Glomerular endothelial cell (primary cell): ENCODE data around the gene STX17. TPM values are rescaled to one million over a fixed set of nuclear protein-coding genes. Genes with fewer than 3 reads are reported as not detected.

ENCODE experiments used
- DNase-seq: peaks from one replicate; pipeline ENCODE4 v3.0.0-alpha.2; 2011; ENCODE audit warnings: low read depth, low spot score; ENCODE audit errors: extremely low read depth
- total RNA-seq: library from RNA; depleted of rRNA; stranded (reverse); fragments of >200 nt; gene quantifications from 2 replicates; pipeline ENCODE4 v1.2.3, GENCODE V29; 2015

Gene STX17
- total RNA-seq, 1 donor from 2014 or later, result 37.3 TPM

- DNase-seq, result no peak
Measured at GRCh38 chr9:99905833-99906402, 536 bp upstream of the STX17 start.

DNA sequence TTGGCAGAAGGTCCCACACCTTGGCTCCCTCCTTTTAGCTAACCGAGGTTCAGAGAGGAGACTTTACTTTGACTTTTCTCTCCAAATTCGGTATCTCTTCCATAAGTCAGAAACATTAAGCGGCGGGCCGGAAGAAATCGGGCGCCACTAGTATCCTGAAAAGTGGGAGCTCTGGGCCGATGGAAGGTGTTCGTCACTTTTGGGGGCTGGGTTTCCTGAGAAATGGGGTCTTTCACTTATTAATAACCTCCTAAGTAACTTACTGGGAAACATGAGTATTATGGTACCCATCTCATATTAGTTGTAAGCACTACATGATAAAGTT, 716 bp downstream of the STX17 start:
- no peak for DNase-seq

GRCh38 chr9:99911600-99911999, 5.1 kb downstream of the STX17 start:
- no peak for DNase-seq

GRCh38 chr9:99916650-99917049, 10.2 kb downstream of the STX17 start:
- no peak for DNase-seq

GRCh38 chr9:99918134-99918533, 11.7 kb downstream of the STX17 start:
- no peak for DNase-seq

DNA sequence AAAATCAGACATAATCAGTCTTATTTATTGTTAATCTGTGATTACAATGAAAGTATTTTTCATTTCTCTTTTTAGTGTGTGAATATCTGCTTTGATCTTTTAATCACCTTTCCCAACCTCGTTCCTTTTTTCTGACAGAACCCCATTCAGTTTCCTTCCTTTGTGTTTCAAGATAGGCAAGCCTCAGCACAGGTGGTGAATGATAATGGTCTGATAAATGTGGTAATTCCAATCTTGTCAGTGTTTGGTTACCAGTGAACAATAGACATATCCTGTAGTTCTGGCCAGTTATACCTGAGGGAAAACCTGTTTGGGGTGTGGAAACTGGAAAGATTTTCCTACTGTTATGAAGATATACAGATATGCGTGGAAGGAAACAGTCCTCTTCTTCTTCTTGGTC, 13.5 kb downstream of the STX17 start:
- DNase-seq, result no peak

GRCh38 chr9:99921875-99922710, 15.6 kb downstream of the STX17 start:
- no peak for DNase-seq

- DNase-seq, result no peak
Measured at GRCh38 chr9:99922711-99923030, 16.2 kb downstream of the STX17 start.

DNA sequence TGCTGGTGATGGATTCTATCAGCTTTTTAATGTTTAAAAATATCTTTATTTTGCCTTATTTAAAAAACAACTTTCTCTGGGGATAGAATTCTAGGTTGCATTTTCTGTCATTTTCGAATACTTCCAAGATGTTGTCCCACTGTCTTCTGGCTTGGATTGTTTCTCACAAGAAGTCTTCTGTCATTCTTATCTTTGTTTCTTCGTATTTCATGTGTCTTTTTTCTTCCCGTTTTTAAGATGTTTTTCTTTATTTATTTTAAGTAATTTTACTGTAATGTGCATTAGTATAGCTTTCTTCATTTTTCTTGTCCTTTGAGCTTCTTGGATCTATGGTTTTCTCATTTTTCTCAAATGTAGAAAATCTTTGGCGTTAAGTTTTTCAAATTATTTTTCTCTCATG, 19.1 kb downstream of the STX17 start:
- DNase-seq, result no peak

- DNase-seq, result no peak
Measured at GRCh38 chr9:99929652-99930051, 23.2 kb downstream of the STX17 start.

DNA sequence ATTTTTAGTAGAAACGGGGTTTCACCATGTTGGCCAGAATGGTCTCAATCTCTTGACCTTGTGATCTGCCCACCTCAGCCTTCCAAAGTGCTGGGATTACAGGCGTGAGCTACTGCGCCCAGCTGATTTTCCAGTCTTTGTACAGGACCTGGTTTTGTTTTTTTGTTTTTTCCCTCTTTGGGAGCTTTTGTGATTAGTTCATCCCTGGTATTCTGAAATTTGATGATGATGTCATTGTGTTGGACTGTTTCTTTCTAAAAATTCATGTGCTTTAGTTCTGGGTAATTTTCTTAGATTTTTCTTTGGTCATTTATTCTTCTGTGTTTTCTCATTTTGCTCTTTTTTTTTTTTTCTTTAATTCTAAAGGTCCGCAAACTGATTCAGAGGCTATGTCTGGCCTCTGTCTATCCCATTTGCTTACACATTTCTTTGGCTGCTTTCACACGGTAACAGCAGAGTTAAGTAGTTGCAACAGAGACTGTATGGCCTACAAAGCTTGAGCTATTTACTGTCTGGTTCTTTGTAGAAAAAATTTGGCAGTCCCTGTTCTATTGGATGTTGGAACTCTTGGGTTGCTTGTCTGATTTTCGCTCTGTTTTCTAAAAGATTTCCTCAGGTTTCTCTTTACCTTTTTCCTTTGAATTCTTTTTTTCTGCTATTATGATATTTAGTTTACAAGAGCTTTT, 24.8 kb downstream of the STX17 start:
- no peak for DNase-seq

DNA sequence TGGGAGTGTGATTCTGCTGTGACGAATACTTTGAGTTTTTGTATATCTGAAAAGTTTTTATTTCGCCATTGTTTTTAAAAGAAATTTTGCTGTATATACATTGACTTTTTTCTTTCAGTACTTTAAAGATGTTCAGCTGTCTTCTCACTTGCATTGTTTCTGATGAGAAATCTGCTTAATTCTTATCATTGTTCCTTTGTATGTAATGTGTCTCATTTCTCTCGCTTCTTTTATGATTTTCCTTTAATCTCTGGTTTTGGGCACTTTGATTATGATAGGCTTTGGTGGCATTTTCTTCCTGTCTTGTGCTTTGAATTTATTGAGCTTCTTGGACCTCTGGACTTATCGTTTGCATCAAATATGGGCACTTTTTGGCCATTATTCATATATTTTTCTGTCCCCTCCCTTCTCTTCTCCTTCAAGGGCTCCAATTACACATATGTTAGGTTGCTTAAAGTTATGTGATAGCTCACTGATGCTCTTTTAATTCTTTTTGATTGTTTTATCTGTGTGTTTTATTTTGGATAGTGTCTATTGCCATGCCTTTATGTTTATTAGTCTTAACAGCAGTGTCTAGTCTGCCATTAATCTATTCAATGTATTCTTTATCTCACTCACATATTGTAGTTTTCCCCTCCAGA, 30.6 kb downstream of the STX17 start:
- DNase-seq, result no peak

DNA sequence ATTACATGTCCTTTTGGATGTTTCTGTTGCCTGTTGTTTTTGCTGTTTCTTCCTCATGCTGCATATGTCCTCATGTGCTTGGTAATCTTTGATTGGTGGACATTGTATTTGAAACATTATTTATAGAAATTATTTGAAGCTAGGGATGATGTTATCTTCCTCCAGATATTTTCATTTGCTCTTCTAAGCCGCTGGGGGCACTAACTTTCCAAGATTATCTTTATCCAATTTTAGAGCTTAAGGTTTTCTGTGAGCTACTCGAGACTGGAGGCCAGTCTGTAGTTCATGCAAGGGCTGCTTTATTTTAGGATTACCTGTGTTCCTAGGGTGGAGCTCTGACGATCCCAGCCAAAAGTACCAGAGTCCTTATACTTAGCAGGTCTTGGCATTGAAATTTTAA, 40.9 kb downstream of the STX17 start:
- no peak for DNase-seq

GRCh38 chr9:99948482-99948881, 42.0 kb downstream of the STX17 start:
- no peak for DNase-seq

GRCh38 chr9:99948896-99949295, 42.4 kb downstream of the STX17 start:
- DNase-seq, result peak; percentile 62

DNA sequence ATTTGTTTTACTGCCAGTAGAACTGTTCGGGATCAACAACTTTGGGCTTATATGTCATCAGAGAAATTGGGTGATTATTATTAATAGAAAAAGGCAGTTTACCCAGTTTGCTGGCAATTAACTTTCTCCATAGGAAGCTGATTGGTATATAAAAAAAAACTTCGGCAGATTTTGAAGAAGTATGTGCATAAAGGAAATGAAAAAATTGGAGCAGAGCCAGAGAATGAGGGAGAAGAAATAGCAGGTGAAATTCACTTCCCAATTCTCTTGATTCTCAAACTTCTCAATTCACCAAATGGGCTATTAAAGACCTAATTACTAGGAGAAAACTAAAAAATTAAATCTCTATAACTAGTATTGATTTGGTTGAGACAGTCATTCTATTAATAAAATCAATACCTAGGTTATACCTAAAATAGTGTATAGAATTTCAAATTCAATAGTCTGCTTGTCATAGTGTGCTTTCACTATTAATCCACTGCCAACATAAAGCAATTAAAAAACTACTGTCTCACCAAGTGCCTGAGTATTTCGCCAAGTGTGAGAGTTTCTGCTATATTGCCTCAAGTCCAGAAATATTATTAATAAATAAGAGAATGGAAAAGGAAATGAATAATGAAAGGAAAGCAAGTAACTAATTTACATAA, 47.5 kb downstream of the STX17 start:
- DNase-seq, result no peak

- no peak for DNase-seq
Measured at GRCh38 chr9:99954819-99955218, 48.4 kb downstream of the STX17 start.

GRCh38 chr9:99955606-99956005, 49.2 kb downstream of the STX17 start:
- no peak for DNase-seq

GRCh38 chr9:99962680-99963261, 56.3 kb downstream of the STX17 start:
- DNase-seq, result no peak

GRCh38 chr9:99964336-99964735, 57.9 kb downstream of the STX17 start:
- no peak for DNase-seq

- DNase-seq, result no peak
Measured at GRCh38 chr9:99966001-99966400, 59.5 kb downstream of the STX17 start.
